DND-41 (cell line): ENCODE measurements around the gene NUDT16.

Source experiments
- CTCF ChIP-seq: IDR thresholded peaks from 2 replicates; pipeline ENCODE4 v1.5.1; 2012; ENCODE audit warnings: borderline replicate concordance, low read length, moderate library complexity, mild to moderate bottlenecking; ENCODE audit not compliant: poor library complexity, severe bottlenecking; ENCODE audit errors: extremely low read depth
- EZH2 ChIP-seq: IDR thresholded peaks from 3 replicates; pipeline ENCODE4 v1.6.1; 2012; ENCODE audit warnings: borderline replicate concordance, low read depth, mild to moderate bottlenecking, moderate library complexity, low read length, inconsistent platforms; ENCODE audit not compliant: severe bottlenecking

- TF ChIP-seq CTCF (no peak), EZH2 (no peak)
Measured at GRCh38 chr3:131361464-131362421, 19.8 kb upstream of the NUDT16 start.
